Spleen (tissue), 11 donors: ENCODE data around the gene HOXB7. TPM values are rescaled to one million over a fixed set of nuclear protein-coding genes. Genes with fewer than 3 reads are reported as not detected.

ENCODE experiments used
- DNase-seq: peaks from one replicate; pipeline ENCODE4 v3.0.0-alpha.2; 2020
- H3K27ac ChIP-seq, 8 donors: fragments of 200-600 bp; sonication (generic) in 7 of 8; 1 replicate in 4 of 8; 2 replicates in 4 of 8; pipeline versions ENCODE4 v1.5.0 to v1.8.0; 2016 to 2021; ENCODE audit warnings: inconsistent platforms in 4 of 8, mild to moderate bottlenecking in 4 of 8, moderate library complexity in 1 of 8
- H3K27me3 ChIP-seq, 7 donors: fragments of 200-600 bp; sonication (generic) in 6 of 7; replicated peaks in 1 of 7; 1 replicate in 4 of 7; 2 replicates in 3 of 7; pipeline versions ENCODE4 v1.5.0 to v1.8.0; 2016 to 2021; ENCODE audit warnings: inconsistent platforms in 3 of 7, mild to moderate bottlenecking in 1 of 7
- H3K36me3 ChIP-seq, 6 donors: fragments of 200-600 bp; sonication (generic) in 5 of 6; 1 replicate in 4 of 6; 2 replicates in 2 of 6; pipeline versions ENCODE4 v1.5.0 to v1.8.0; 2016 to 2021; ENCODE audit warnings: inconsistent platforms in 2 of 6
- H3K4me1 ChIP-seq, 6 donors: fragments of 200-600 bp; sonication (generic) in 5 of 6; 1 replicate in 3 of 6; 2 replicates in 3 of 6; pipeline versions ENCODE4 v1.5.0 to v1.8.0; 2016 to 2021; ENCODE audit warnings: inconsistent platforms in 3 of 6
- H3K4me3 ChIP-seq, 8 donors: fragments of 200-600 bp; sonication (generic) in 7 of 8; 1 replicate in 4 of 8; 2 replicates in 4 of 8; pipeline versions ENCODE4 v1.5.0 to v1.8.0; 2016 to 2021; ENCODE audit warnings: inconsistent platforms in 4 of 8, mild to moderate bottlenecking in 4 of 8, moderate library complexity in 2 of 8
- H3K9me3 ChIP-seq, 8 donors: fragments of 200-600 bp; sonication (generic) in 7 of 8; 1 replicate in 4 of 8; 2 replicates in 4 of 8; pipeline versions ENCODE4 v1.5.0 to v1.8.0; 2016 to 2021; ENCODE audit warnings: inconsistent platforms in 4 of 8
- CTCF ChIP-seq, 11 experiments: fragments of 200-600 bp in 7 of 11; fragments of 450-650 bp in 4 of 11; sonication (generic) in 4 of 11; IDR thresholded peaks in 8 of 11; conservative IDR thresholded peaks in 3 of 11; 1 replicate in 7 of 11; 2 replicates in 4 of 11; pipeline versions ENCODE4 v1.4.0 to v1.8.0; 2016 to 2021; ENCODE audit warnings: antibody characterized with exemption in 11 of 11, inconsistent platforms in 4 of 11, mild to moderate bottlenecking in 1 of 11
- POLR2A ChIP-seq, 3 donors: fragments of 450-650 bp; IDR thresholded peaks; one replicate each; pipeline ENCODE4 v1.5.1; 2017; ENCODE audit warnings: antibody characterized with exemption in 3 of 3, mild to moderate bottlenecking in 1 of 3
- POLR2AphosphoS5 ChIP-seq, 3 donors: sonication (generic); formaldehyde crosslinking; IDR thresholded peaks; one replicate each; pipeline ENCODE4 v1.5.1; 2017; ENCODE audit warnings: antibody characterized with exemption in 3 of 3
- WGBS, 5 donors: extraction: QIAGEN DNeasy Blood & Tissue Kit in 3 of 5; methylation state at CpG; one replicate each; pipeline versions ENCODE4 v1.1.5 to v1.1.7; 2013 to 2018; 5-methylcytosine and 5-hydroxymethylcytosine counted together
- intact Hi-C: fragments of 100-400 bp; cut with DNase I; formaldehyde crosslinking; loops from one replicate; pipeline ENCODE4 v1.15.0; 2023; ENCODE audit warnings: low total_unique reads
- polyA plus RNA-seq, 3 donors: library from polyadenylated mRNA; stranded (reverse); fragments of 200-250 nt; gene quantifications; one replicate each; pipeline ENCODE4 v1.2.1, GENCODE V29; 2013
- total RNA-seq, 7 donors: library from RNA; depleted of rRNA in 3 of 7; stranded (reverse); fragments of >200 nt in 3 of 7; fragmentation: NEBNext Ultra II Directional in 4 of 7; extraction: Animal tissue kit (Norgen Biotek cat#: 25700) in 4 of 7; gene quantifications; one replicate each; pipeline versions ENCODE4 v1.1.0 to v1.2.1, GENCODE V29; 2016 to 2021
- donor health status: healthy with polysubstance abuse.
- donor health status: DM: no; HTN: no; CAD: no; lungs with moderate emphysema.
- donor health status: DM: no; HTN: no; CAD: no.
- donor health status: Bipolar disorder and iron deficiency.
- donor health status: healthy.
- donor health status: DM: no; HTN: no; CAD: no.
- donor health status: DM: yes; HTN: yes; CAD: no.

The HOXB7 gene
- total and polyA plus RNA-seq, 10 donors, result 1.3 to 7.5 (median 3.1) TPM

- intact Hi-C loops, result no loop called here
- 77 to 82% (median 80%) methylated on average over 2 of the region's 2 CpGs for WGBS, 5 donors
- peaks cover 0 to 82% (median 18%) of the 10 kb centered on the region in 7 donors for H3K27me3 ChIP-seq
- no peaks in the 10 kb centered on the region for H3K9me3 ChIP-seq
- peaks cover 0 to 67% (median 10%) of the 10 kb centered on the region in 6 donors for H3K4me1 ChIP-seq
- H3K4me3 ChIP-seq, result no peak overlapping the region
- no peak for TF ChIP-seq POLR2A (IDR thresholded peaks at IDR 0.05)
- no peak for TF ChIP-seq POLR2AphosphoS5 (IDR thresholded peaks at IDR 0.05)
- TF ChIP-seq CTCF (IDR thresholded peaks at IDR 0.05 in 8 of 11, conservative IDR thresholded peaks at IDR 0.05 in 3 of 11), result no peak
- no peaks in the 10 kb centered on the region for H3K36me3 ChIP-seq
- DNase-seq, result no peak
- peak overlapping the region in 6 of 8 donors; percentile 27 to 89 (median 76) for H3K27ac ChIP-seq
Measured at GRCh38 chr17:48567646-48568354, 43.0 kb downstream of the HOXB7 start.

GRCh38 chr17:48567209-48567608, 43.6 kb downstream of the HOXB7 start:
- H3K9me3 ChIP-seq, result no peaks in the 10 kb centered on the region
- H3K36me3 ChIP-seq, result no peaks in the 10 kb centered on the region
- WGBS, 5 donors, result 70 to 87% (median 81%) methylated on average over 5 to 6 of the region's 6 CpGs
- H3K4me3 ChIP-seq, result no peak overlapping the region
- peaks cover 0 to 86% (median 18%) of the 10 kb centered on the region in 7 donors for H3K27me3 ChIP-seq
- no peak for DNase-seq
- H3K4me1 ChIP-seq, result peaks cover 0 to 64% (median 10%) of the 10 kb centered on the region in 6 donors
- TF ChIP-seq POLR2A (IDR thresholded peaks at IDR 0.05) (no peak), POLR2AphosphoS5 (IDR thresholded peaks at IDR 0.05) (no peak), CTCF (IDR thresholded peaks at IDR 0.05 in 8 of 11, conservative IDR thresholded peaks at IDR 0.05 in 3 of 11) (no peak)
- intact Hi-C loops, result no loop called here
- peak overlapping the region in 4 of 8 donors; percentile 68 to 89 (median 84) for H3K27ac ChIP-seq

- no peaks in the 10 kb centered on the region for H3K36me3 ChIP-seq
- DNase-seq, result no peak
- 41 to 62% (median 48%) methylated on average over 2 of the region's 2 CpGs for WGBS, 5 donors
- H3K9me3 ChIP-seq, result no peaks in the 10 kb centered on the region
- peaks cover 0 to 64% (median 13%) of the 10 kb centered on the region in 6 donors for H3K4me1 ChIP-seq
- intact Hi-C loops, result no loop called here
- peak overlapping the region in 4 of 8 donors; percentile 68 to 89 (median 84) for H3K27ac ChIP-seq
- peaks cover 0 to 90% (median 18%) of the 10 kb centered on the region in 7 donors for H3K27me3 ChIP-seq
- H3K4me3 ChIP-seq, result no peak overlapping the region
- TF ChIP-seq POLR2A (IDR thresholded peaks at IDR 0.05), result no peak
- no peak for TF ChIP-seq CTCF (IDR thresholded peaks at IDR 0.05 in 8 of 11, conservative IDR thresholded peaks at IDR 0.05 in 3 of 11)
- no peak for TF ChIP-seq POLR2AphosphoS5 (IDR thresholded peaks at IDR 0.05)
Measured at GRCh38 chr17:48566717-48567116, 44.1 kb downstream of the HOXB7 start.

- 72 to 89% (median 76%) methylated on average over 4 of the region's 4 CpGs for WGBS, 5 donors
- Histone ChIP-seq H3K27ac (peak overlapping the region in 5 of 8 donors; percentile 68 to 89 (median 72)), H3K27me3 (peaks cover 0 to 93% (median 18%) of the 10 kb centered on the region in 7 donors)
Measured at GRCh38 chr17:48565925-48566710, 44.7 kb downstream of the HOXB7 start.

More at GRCh38 chr17:48565925-48566710, 44.7 kb downstream of the HOXB7 start:
- Histone ChIP-seq H3K36me3 (no peaks in the 10 kb centered on the region), H3K4me1 (peaks cover 0 to 69% (median 15%) of the 10 kb centered on the region in 6 donors), H3K9me3 (no peaks in the 10 kb centered on the region), H3K4me3 (no peak overlapping the region)
- no peak for DNase-seq
- intact Hi-C loops, result no loop called here
- TF ChIP-seq POLR2AphosphoS5 (IDR thresholded peaks at IDR 0.05), result no peak
- no peak for TF ChIP-seq POLR2A (IDR thresholded peaks at IDR 0.05)
- TF ChIP-seq CTCF (IDR thresholded peaks at IDR 0.05 in 8 of 11, conservative IDR thresholded peaks at IDR 0.05 in 3 of 11), result no peak
